SK-N-MC (cell line): ENCODE results near the gene NPIPB9.
"Not testable (repeated sequence)": the region's sequence is repeated elsewhere in the genome, so short reads cannot be mapped to it uniquely, and the experiment has no call there.

Source experiments
- EZH2 ChIP-seq: fragments of 200-600 bp; sonication (generic); IDR thresholded peaks from one replicate; pipeline ENCODE4 v1.6.1; 2017; ENCODE audit warnings: antibody characterized with exemption
- FOXP2 ChIP-seq: optimal IDR thresholded peaks from 2 replicates; pipeline ENCODE3; 2011; ENCODE audit warnings: mild to moderate bottlenecking, moderate library complexity; ENCODE audit not compliant: insufficient read depth; ENCODE audit errors: extremely low read length, control extremely low read depth
- POLR2AphosphoS5 ChIP-seq: IDR thresholded peaks from 2 replicates; pipeline ENCODE4 v1.6.1; 2012; ENCODE audit warnings: mild to moderate bottlenecking, low read depth, low read length, borderline replicate concordance

- TF ChIP-seq FOXP2, POLR2AphosphoS5, EZH2: not testable (repeated sequence)
Observed at GRCh38 chr16:28732455-28733124, 19.0 kb upstream of the NPIPB9 start.
